GM21576 (cell line): ENCODE results near the gene TECPR1.
A peak's percentile ranks its signal among the peaks of the same experiment; 100 is the strongest.

Experiments
- ATAC-seq: cut with Tn5 transposase; IDR thresholded peaks from one replicate; pipeline ENCODE4 v1.9.1; 2021; ENCODE audit warnings: mild to moderate bottlenecking, moderate library complexity; ENCODE audit not compliant: unreplicated experiment

The TECPR1 gene

GRCh38 chr7:98193474-98194180 lies 58.4 kb downstream of the TECPR1 start:
- ATAC-seq: no peak

DNA sequence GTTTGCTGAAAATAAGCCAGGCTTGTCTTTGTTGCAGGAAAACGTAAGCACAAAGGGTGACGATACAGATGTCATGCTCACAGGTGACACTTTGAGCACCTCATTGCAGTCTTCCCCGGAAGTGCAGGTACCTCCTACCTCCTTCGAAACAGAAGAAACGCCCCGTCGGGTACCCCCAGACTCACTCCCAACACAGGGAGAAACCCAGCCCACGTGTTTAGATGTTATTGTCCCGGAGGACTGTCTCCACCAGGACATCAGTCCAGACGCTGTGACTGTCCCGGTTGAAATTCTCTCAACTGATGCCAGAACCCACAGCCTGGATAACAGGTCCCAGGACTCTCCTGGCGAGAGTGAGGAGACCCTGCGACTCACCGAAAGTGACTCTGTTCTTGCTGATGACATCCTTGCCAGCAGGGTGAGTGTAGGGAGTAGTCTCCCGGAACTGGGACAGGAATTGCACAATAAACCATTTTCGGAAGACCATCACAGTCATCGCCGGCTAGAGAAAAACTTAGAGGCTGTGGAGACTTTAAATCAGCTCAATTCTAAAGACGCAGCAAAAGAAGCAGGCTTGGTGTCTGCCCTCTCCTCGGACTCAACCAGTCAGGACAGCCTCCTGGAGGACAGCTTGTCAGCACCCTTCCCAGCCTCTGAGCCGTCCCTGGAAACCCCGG lies 59.1 kb downstream of the TECPR1 start:
- no peak for ATAC-seq

GRCh38 chr7:98191668-98192431 lies 60.2 kb downstream of the TECPR1 start:
- ATAC-seq: no peak

DNA sequence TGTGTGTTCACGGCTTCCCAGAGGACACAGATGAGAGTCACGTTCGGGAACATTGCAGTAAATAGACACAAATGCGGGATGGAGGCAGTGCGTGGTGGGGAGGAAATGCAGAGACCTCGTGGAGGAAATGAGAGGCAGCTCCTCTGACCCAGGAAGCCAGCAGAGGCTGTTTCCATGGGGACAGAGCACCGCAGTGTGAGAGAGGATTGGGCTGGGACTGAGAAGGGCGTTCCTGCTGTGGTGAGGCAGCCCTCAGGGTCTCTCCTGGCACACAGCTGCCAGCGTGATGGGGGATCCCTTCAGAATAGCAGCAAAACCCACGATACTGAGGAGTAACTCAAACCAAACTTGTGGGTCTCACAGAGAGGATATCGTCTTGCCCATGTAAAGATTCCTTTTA lies 62.5 kb downstream of the TECPR1 start:
- ATAC-seq: no peak

GRCh38 chr7:98187138-98187502 lies 64.9 kb downstream of the TECPR1 start:
- no peak for ATAC-seq

GRCh38 chr7:98186452-98187137 lies 65.4 kb downstream of the TECPR1 start:
- ATAC-seq: no peak

- ATAC-seq: no peak
Measured at GRCh38 chr7:98185101-98185500, 66.9 kb downstream of the TECPR1 start.

DNA sequence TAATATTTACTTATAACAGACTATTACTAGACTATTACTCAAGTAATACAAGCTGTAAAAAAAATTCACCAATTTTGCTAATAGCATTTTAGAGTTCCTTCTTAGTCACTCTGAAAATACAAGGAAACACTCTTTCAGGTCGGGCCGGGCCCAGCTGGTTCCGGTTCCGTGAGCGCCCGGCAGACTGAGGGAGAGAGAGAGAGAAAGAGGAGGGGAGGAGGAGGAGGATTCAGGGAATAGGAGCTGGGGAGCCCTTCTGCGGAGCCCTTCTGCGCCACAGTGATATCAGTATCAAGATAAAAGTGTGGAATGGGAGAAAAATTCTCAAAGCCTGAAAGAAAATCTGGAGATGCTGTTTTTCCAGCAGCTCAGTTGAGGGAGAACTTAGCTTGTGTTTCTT lies 71.3 kb downstream of the TECPR1 start:
- ATAC-seq: no peak

DNA sequence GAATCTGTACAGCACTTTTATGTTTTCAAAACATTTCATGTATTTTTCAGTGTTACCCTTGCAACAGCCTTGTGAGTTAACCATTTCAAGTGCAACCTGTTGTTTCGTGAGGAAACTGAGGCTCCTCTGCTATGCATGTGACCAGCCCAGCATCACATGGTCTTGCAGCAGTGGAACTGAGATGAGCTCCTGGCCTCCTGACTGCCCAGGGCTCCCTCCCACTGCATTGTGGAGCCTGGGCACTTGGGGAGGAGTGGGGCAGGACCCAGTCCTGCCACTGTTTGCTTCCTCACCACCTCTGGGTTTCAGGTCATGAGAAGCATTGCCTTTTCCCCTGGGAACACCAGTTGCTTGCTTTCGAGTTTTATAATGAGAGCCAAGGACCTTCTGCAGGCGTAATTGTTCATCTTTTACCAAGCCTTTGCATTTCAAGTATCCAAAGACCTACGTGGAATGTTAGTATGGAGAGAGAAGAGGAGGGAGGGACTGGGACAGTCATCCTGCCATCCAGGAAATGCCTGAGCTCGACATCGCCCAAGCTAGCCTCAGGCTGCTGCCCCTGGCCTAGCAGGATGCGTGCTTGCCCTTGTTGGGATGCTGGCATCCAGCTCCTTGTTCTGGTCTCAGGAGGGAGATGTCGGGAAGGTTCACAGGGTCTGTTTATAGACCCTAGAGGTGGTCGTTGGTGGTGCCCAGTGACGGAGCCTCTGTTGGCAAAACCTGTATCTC lies 73.1 kb downstream of the TECPR1 start:
- no peak for ATAC-seq

- ATAC-seq: no peak
Measured at GRCh38 chr7:98178321-98178720, 73.7 kb downstream of the TECPR1 start.

- no peak for ATAC-seq
Measured at GRCh38 chr7:98177553-98177952, 74.5 kb downstream of the TECPR1 start.

- no peak for ATAC-seq
Measured at GRCh38 chr7:98175260-98175940, 76.6 kb downstream of the TECPR1 start.

DNA sequence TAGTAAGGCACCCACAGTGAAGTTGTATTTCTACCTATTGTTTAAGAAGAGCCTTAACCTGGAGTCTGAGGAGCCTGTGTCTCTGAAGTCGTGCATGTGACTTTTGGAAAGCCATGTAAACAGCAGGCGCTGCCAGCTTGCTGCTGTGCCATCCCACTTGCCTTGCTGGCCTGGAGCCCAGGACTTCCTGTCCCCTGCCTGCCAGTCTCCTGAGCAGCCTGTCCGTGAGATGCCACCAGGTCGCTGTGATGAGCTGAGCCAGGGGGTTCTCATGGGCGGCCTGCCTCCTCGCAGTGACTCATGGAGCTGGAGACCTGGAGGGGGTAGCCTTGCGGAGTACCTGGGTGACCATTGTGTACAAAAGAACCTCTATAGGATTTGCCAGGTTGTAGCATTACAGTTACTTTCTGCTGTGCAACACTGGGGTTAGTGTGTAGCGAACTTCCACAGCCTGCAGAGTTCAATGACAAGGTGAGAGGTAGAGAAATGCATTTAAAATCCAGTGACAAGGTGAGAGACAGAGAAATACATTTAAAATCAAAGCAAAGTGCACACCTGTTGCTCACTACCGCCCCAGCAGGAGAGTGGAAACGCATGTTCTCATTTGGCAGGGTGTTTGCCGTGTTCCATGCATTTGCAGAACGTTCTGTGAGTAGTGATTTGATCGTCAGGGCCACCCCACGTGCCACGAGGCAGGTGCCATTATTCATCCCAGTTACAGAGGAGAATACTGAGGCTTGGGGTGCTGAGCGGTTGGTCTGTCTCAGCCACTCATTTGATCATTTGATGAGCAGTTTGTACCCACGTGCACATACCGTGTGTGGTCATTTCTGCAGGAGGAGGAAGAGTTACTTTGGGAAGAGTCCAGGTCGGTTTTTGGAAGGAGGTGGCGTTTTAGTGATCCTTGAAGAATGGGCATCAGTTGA lies 77.4 kb downstream of the TECPR1 start:
- no peak for ATAC-seq

DNA sequence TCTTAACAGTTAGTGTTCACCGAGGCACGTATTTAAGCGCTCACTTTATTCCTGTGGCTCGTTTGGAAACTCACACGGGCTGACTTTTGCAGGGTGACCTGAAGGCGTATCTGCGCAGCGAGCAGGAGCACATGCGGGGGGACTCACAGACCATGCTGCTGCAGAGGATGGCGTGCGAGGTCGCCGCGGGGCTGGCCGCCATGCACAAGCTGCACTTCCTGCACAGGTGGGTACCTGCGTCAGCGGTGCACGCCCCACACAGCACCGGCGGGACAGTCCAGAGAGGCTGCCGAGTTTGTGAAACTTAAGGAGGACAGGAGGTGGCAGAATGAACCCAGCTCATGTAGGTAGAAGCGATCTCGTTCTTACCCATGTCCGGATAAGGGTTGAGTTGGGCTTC lies 80.6 kb downstream of the TECPR1 start:
- ATAC-seq: no peak

DNA sequence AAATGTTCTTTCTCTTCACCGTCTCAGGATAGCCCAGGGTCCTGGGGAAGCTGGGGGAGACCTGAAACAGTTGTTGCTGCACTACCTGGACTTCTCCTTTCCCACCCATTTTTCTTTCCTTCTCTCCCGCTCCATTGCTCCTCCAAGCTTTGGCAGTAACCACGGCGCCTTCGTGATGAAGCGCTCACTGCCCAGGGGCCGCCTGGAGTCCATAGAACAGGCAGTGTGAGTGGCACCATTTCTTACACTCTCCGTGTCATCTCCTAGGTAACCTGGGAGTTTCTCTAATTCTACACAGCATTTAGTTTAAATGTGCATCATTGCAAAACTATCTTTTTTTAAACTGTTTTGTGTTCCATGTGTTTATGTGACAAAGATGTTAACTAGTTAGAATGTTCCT lies 81.1 kb downstream of the TECPR1 start:
- no peak for ATAC-seq

DNA sequence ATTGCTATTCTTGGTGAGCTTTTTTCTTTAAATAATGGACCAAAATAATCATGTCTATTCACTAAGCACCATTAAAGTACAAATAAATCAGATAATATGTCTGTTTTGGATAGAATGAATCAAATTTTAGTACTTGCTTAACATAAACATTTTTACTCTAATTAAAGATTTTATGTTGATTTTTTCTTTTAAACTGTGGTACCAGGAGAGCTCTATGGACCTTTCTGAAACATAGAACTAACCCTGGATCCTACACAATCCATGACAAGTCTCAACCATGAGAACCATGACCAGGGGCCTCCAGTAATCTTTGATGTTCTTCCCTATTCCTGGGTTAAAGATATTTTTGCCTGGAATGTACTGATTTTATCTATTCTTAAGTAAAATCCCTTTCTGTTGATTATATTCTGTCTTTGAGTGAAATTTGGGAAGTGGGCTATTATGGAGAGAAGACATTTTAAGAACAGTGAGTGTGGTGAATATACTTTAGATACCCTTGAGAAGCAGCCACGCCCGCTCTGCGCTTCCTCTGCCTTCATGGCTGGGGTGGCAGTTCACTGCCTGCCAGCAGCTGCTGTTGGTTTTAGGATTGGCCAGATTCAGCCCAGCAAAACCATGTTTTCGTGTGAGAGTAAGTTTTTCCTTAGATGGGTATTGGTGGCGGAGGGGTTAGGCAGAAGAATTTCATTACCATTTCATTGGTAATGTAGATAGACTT lies 83.0 kb downstream of the TECPR1 start:
- no peak for ATAC-seq

GRCh38 chr7:98168181-98168903 lies 83.7 kb downstream of the TECPR1 start:
- ATAC-seq: peak; percentile 85

GRCh38 chr7:98167653-98168052 lies 84.4 kb downstream of the TECPR1 start:
- ATAC-seq: no peak
